HEK293 (cell line): ENCODE measurements around the gene MCAT.
A peak's percentile ranks its signal among the peaks of the same experiment; 100 is the strongest.

ENCODE experiments used
- CTCF ChIA-PET: fragments of 350-600 bp; formaldehyde crosslinking; extraction: SDS; loops from one replicate; lab custom pipeline; 2021; ENCODE audit warnings: antibody characterized with exemption; lab: Yijun Ruan, JAX
- POLR2A ChIA-PET: fragments of 300-600 bp; formaldehyde crosslinking; extraction: SDS; loops from one replicate; lab custom pipeline; 2020; ENCODE audit warnings: antibody characterized with exemption, inconsistent platforms; lab: Yijun Ruan, JAX
- H3K27ac ChIP-seq: fragments of 200-500 bp; sonication (Bioruptor generic); 2 replicates; pipeline ENCODE4 v1.5.1; 2014; ENCODE audit warnings: low read depth, low read length, control low read depth, inconsistent platforms; ENCODE audit errors: extremely low read depth
- H3K36me3 ChIP-seq, 2 experiments: fragments of 200-500 bp in 1 of 2; sonication (Bioruptor generic) in 1 of 2; 1 replicate in 1 of 2; 2 replicates in 1 of 2; pipeline ENCODE4 v1.5.1; 2014 to 2017; ENCODE audit warnings: inconsistent platforms in 2 of 2, low read length in 2 of 2; ENCODE audit not compliant: control insufficient read depth in 2 of 2, insufficient read depth in 1 of 2
- H3K4me1 ChIP-seq: fragments of 200-500 bp; sonication (Bioruptor generic); 2 replicates; pipeline ENCODE4 v1.5.1; 2014; ENCODE audit warnings: mild to moderate bottlenecking, low read length, inconsistent platforms; ENCODE audit not compliant: control insufficient read depth, insufficient read depth
- H3K4me3 ChIP-seq: 2 replicates; pipeline ENCODE4 v1.5.1; 2011; ENCODE audit warnings: low read depth, mild to moderate bottlenecking, control low read depth, low read length, moderate library complexity
- H3K9me3 ChIP-seq: fragments of 200-500 bp; sonication (Bioruptor generic); 2 replicates; pipeline ENCODE4 v1.5.1; 2014; ENCODE audit warnings: low read depth, low read length, inconsistent platforms; ENCODE audit not compliant: control insufficient read depth, insufficient read depth
- HOXA7 ChIP-seq: sonication (generic); formaldehyde crosslinking; IDR thresholded peaks from 2 replicates; pipeline ENCODE4 v1.8.1; 2022; ENCODE audit warnings: missing genetic modification reagents, borderline replicate concordance
- KLF1 ChIP-seq: fragments of 450-650 bp; formaldehyde crosslinking; IDR thresholded peaks from 2 replicates; pipeline ENCODE4 v1.5.1; 2016; ENCODE audit warnings: missing biosample characterization, missing genetic modification characterization
- MZF1 ChIP-seq: fragments of 450-650 bp; formaldehyde crosslinking; IDR thresholded peaks from 2 replicates; pipeline ENCODE4 v1.5.1; 2017; ENCODE audit warnings: missing biosample characterization, missing genetic modification characterization, borderline replicate concordance
- OSR2 ChIP-seq: fragments of 450-650 bp; formaldehyde crosslinking; IDR thresholded peaks from 2 replicates; pipeline ENCODE4 v1.5.1; 2016; ENCODE audit warnings: missing biosample characterization, missing genetic modification characterization
- PRDM6 ChIP-seq: fragments of 450-650 bp; formaldehyde crosslinking; IDR thresholded peaks from 2 replicates; pipeline ENCODE4 v1.5.1; 2017; ENCODE audit warnings: missing biosample characterization, missing genetic modification characterization
- ZBTB1 ChIP-seq: fragments of 450-650 bp; formaldehyde crosslinking; IDR thresholded peaks from 2 replicates; pipeline ENCODE4 v1.5.1; 2016; ENCODE audit warnings: missing biosample characterization, missing genetic modification characterization
- ZBTB11 ChIP-seq: fragments of 450-650 bp; formaldehyde crosslinking; conservative IDR thresholded peaks from 2 replicates; pipeline ENCODE4 v1.5.1; 2016; ENCODE audit warnings: low read depth, missing biosample characterization, missing genetic modification characterization
- ZBTB21 ChIP-seq: fragments of 450-650 bp; formaldehyde crosslinking; IDR thresholded peaks from 2 replicates; pipeline ENCODE4 v1.5.1; 2017; ENCODE audit warnings: missing biosample characterization, missing genetic modification characterization
- ZNF132 ChIP-seq: fragments of 450-650 bp; formaldehyde crosslinking; IDR thresholded peaks from 2 replicates; pipeline ENCODE4 v1.5.1; 2017; ENCODE audit warnings: missing biosample characterization, missing genetic modification characterization, borderline replicate concordance
- ZNF146 ChIP-seq: fragments of 450-650 bp; formaldehyde crosslinking; IDR thresholded peaks from 2 replicates; pipeline ENCODE4 v1.5.1; 2016; ENCODE audit warnings: missing biosample characterization, missing genetic modification characterization
- ZNF169 ChIP-seq: fragments of 450-650 bp; formaldehyde crosslinking; IDR thresholded peaks from 2 replicates; pipeline ENCODE4 v1.5.1; 2016; ENCODE audit warnings: missing biosample characterization, missing genetic modification characterization
- ZNF24 ChIP-seq: fragments of 450-650 bp; formaldehyde crosslinking; IDR thresholded peaks from 2 replicates; pipeline ENCODE4 v1.5.1; 2016; ENCODE audit warnings: missing biosample characterization, missing genetic modification characterization
- ZNF248 ChIP-seq: fragments of 450-650 bp; formaldehyde crosslinking; IDR thresholded peaks from 2 replicates; pipeline ENCODE4 v1.5.1; 2017; ENCODE audit warnings: missing biosample characterization, missing genetic modification characterization
- ZNF274 ChIP-seq, 2 experiments: fragments of 200-500 bp in 1 of 2; fragments of 450-650 bp in 1 of 2; sonication (Bioruptor generic) in 1 of 2; formaldehyde crosslinking in 1 of 2; IDR thresholded peaks; 2 replicates each; pipeline versions ENCODE4 v1.5.1 to v1.6.1; 2014 to 2016; ENCODE audit warnings: borderline replicate concordance in 1 of 2, inconsistent platforms in 1 of 2, low read length in 1 of 2, missing biosample characterization in 1 of 2, missing genetic modification characterization in 1 of 2
- ZNF362 ChIP-seq: fragments of 450-650 bp; formaldehyde crosslinking; IDR thresholded peaks from 2 replicates; pipeline ENCODE4 v1.5.1; 2016; ENCODE audit warnings: missing biosample characterization, missing genetic modification characterization
- ZNF433 ChIP-seq: fragments of 450-650 bp; formaldehyde crosslinking; IDR thresholded peaks from 2 replicates; pipeline ENCODE4 v1.5.1; 2016; ENCODE audit warnings: missing biosample characterization, missing genetic modification characterization, low read depth
- ZNF530 ChIP-seq: fragments of 450-650 bp; formaldehyde crosslinking; IDR thresholded peaks from 2 replicates; pipeline ENCODE4 v1.5.1; 2016; ENCODE audit warnings: low read depth, missing biosample characterization, missing genetic modification characterization
- ZNF654 ChIP-seq: fragments of 450-650 bp; formaldehyde crosslinking; IDR thresholded peaks from 2 replicates; pipeline ENCODE4 v1.5.1; 2016; ENCODE audit warnings: low read depth, missing biosample characterization, missing genetic modification characterization
- ZNF660 ChIP-seq: fragments of 450-650 bp; IDR thresholded peaks from 2 replicates; pipeline ENCODE4 v1.5.1; 2018; ENCODE audit warnings: missing biosample characterization, mild to moderate bottlenecking, missing genetic modification characterization
- ZNF664 ChIP-seq: fragments of 450-650 bp; formaldehyde crosslinking; IDR thresholded peaks from 2 replicates; pipeline ENCODE4 v1.5.1; 2016; ENCODE audit warnings: missing biosample characterization, missing genetic modification characterization
- ZNF837 ChIP-seq: fragments of 450-650 bp; formaldehyde crosslinking; IDR thresholded peaks from 2 replicates; pipeline ENCODE4 v1.5.1; 2016; ENCODE audit warnings: missing biosample characterization, missing genetic modification characterization
- ZXDB ChIP-seq: fragments of 450-650 bp; formaldehyde crosslinking; IDR thresholded peaks from 2 replicates; pipeline ENCODE4 v1.5.1; 2016; ENCODE audit warnings: missing biosample characterization, missing genetic modification characterization
- TF ChIP-seq, protein P1 (sequence below): fragments of 450-650 bp; formaldehyde crosslinking; IDR thresholded peaks from 2 replicates; pipeline ENCODE4 v1.5.1; 2016; ENCODE audit warnings: missing biosample characterization, missing genetic modification characterization
- TF ChIP-seq, protein P2 (sequence below): fragments of 450-650 bp; formaldehyde crosslinking; IDR thresholded peaks from 2 replicates; pipeline ENCODE4 v1.5.1; 2016; ENCODE audit warnings: missing biosample characterization, missing genetic modification characterization, borderline replicate concordance

Gene MCAT

GRCh38 chr22:43142880-43143562, at the start of gene MCAT (continued):
- TF ChIP-seq MZF1 (tag by site-specific recombination) (no peak), ZXDB (tag by site-specific recombination) (peak; percentile 88), KLF1 (tag by site-specific recombination) (no peak), OSR2 (tag by site-specific recombination) (peak; percentile 29; the same call in 1 of the 2 replicates), ZNF248 (tag by site-specific recombination) (no peak), ZNF274 (IDR thresholded peaks at IDR 0.05; ENCODE audit: low read length) (no peak), ZNF274 (tag by site-specific recombination; IDR thresholded peaks at IDR 0.05; ENCODE audit: borderline replicate concordance) (no peak), ZNF433 (tag by site-specific recombination) (no peak), ZNF530 (tag by site-specific recombination) (no peak), ZNF24 (tag by site-specific recombination) (no peak), PRDM6 (tag by site-specific recombination) (no peak), ZNF660 (no peak; the same call in 1 of the 2 replicates), ZBTB21 (tag by site-specific recombination) (no peak), ZBTB11 (peak; percentile 99)
- TF ChIP-seq, protein P1, sequence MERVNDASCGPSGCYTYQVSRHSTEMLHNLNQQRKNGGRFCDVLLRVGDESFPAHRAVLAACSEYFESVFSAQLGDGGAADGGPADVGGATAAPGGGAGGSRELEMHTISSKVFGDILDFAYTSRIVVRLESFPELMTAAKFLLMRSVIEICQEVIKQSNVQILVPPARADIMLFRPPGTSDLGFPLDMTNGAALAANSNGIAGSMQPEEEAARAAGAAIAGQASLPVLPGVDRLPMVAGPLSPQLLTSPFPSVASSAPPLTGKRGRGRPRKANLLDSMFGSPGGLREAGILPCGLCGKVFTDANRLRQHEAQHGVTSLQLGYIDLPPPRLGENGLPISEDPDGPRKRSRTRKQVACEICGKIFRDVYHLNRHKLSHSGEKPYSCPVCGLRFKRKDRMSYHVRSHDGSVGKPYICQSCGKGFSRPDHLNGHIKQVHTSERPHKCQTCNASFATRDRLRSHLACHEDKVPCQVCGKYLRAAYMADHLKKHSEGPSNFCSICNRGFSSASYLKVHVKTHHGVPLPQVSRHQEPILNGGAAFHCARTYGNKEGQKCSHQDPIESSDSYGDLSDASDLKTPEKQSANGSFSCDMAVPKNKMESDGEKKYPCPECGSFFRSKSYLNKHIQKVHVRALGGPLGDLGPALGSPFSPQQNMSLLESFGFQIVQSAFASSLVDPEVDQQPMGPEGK (tag by site-specific recombination) = no peak
- TF ChIP-seq, protein P2, sequence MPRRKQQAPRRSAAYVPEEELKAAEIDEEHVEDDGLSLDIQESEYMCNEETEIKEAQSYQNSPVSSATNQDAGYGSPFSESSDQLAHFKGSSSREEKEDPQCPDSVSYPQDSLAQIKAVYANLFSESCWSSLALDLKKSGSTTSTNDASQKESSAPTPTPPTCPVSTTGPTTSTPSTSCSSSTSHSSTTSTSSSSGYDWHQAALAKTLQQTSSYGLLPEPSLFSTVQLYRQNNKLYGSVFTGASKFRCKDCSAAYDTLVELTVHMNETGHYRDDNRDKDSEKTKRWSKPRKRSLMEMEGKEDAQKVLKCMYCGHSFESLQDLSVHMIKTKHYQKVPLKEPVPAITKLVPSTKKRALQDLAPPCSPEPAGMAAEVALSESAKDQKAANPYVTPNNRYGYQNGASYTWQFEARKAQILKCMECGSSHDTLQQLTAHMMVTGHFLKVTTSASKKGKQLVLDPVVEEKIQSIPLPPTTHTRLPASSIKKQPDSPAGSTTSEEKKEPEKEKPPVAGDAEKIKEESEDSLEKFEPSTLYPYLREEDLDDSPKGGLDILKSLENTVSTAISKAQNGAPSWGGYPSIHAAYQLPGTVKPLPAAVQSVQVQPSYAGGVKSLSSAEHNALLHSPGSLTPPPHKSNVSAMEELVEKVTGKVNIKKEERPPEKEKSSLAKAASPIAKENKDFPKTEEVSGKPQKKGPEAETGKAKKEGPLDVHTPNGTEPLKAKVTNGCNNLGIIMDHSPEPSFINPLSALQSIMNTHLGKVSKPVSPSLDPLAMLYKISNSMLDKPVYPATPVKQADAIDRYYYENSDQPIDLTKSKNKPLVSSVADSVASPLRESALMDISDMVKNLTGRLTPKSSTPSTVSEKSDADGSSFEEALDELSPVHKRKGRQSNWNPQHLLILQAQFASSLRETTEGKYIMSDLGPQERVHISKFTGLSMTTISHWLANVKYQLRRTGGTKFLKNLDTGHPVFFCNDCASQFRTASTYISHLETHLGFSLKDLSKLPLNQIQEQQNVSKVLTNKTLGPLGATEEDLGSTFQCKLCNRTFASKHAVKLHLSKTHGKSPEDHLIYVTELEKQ = no peak

DNA sequence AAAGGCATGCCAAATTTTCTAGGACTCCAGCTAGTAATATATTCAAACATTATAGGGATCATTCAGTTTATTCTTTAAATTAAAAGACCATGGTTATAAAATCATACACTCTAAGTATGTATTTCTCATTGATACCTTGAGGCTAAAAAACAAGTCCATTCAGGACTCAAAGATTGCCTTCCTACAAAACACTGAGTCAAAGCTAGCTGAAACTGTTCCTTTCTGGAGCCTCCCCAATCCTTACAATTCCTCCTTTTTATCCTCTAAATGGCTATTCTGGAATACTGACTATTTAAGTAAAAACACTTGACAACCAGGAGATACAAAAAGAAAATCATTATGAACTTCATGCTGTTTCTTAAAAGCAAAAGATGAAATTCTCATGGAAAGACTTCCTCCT, 48.6 kb upstream of the MCAT start:
- no peaks in the 10 kb centered on the region for H3K9me3 ChIP-seq
- H3K4me1 ChIP-seq = no peaks in the 10 kb centered on the region
- no peak overlapping the region for H3K27ac ChIP-seq
- ChIA-PET POLR2A (no interaction called here), CTCF (interaction anchor here (0.7 to 7.1 kb wide), 2 partner anchors 22 to 38 kb away, joined by 4 to 59 read pairs; no protein-coding TSS in a partner anchor)
- no peak overlapping the region for H3K4me3 ChIP-seq
- no peaks in the 10 kb centered on the region for H3K36me3 ChIP-seq
- TF ChIP-seq ZNF664 (tag by site-specific recombination) (no peak), ZNF132 (tag by site-specific recombination) (no peak), ZBTB1 (tag by site-specific recombination) (no peak), HOXA7 (no peak), ZNF654 (tag by site-specific recombination) (no peak), MZF1 (tag by site-specific recombination) (no peak), ZNF169 (tag by site-specific recombination) (no peak), ZNF362 (tag by site-specific recombination) (no peak), ZNF146 (tag by site-specific recombination) (no peak), ZNF837 (no peak)
